ENCODE results near the gene FILIP1L. TPM values are rescaled to one million over a fixed set of nuclear protein-coding genes. Genes with fewer than 3 reads are reported as not detected.

FILIP1L gene
- total RNA-seq, 2 experiments from 2014 or later: not detected

DNA sequence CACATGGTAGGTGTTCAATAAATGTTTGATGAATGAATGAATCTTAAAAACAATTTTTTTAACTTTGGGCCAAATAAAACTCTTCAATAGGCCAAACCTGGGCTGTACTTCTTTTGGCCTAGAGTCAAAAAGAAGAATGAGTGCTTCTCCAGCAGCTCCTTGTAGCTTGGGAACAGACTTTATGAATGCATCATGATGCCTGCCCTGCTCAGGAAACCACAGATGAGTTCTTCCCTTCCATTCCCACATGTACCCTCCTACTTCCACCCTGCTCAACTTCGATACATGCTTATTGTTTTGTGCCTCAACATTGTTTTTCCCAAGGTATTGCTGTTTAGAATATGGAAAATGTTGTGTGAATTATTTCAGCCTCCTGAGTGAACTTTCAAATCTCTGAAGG, 87.0 kb downstream of the FILIP1L start:
- H3K4me1 ChIP-seq (ENCODE audit: insufficient read depth, low read length, poor library complexity, severe bottlenecking): no peaks in the 10 kb centered on the region
- no peaks in the 10 kb centered on the region for H3K79me2 ChIP-seq (ENCODE audit: insufficient read depth, low read depth, low read length)
- H3K9me2 ChIP-seq (ENCODE audit: insufficient read depth, low read length): no peaks in the 10 kb centered on the region
- ChIA-PET POLR2A (interaction anchor here (0.7 kb wide), 1 partner anchor 49 kb away, joined by 3 read pairs; no protein-coding TSS in a partner anchor), CTCF (ENCODE audit: unreplicated experiment) (no interaction called here)
- H3K27ac ChIP-seq (ENCODE audit: low read depth, low read length, poor library complexity, severe bottlenecking): no peak overlapping the region
- no peaks in the 10 kb centered on the region for H3K36me3 ChIP-seq (ENCODE audit: insufficient read depth, low read length)
- H3K4me3 ChIP-seq (ENCODE audit: low read depth, low read length, poor library complexity, severe bottlenecking): no peak overlapping the region
- no peak overlapping the region for H3K4me2 ChIP-seq (ENCODE audit: low read length)
- BruUV-seq (replicated peaks): no TSS peak
- TF ChIP-seq, protein P1, sequence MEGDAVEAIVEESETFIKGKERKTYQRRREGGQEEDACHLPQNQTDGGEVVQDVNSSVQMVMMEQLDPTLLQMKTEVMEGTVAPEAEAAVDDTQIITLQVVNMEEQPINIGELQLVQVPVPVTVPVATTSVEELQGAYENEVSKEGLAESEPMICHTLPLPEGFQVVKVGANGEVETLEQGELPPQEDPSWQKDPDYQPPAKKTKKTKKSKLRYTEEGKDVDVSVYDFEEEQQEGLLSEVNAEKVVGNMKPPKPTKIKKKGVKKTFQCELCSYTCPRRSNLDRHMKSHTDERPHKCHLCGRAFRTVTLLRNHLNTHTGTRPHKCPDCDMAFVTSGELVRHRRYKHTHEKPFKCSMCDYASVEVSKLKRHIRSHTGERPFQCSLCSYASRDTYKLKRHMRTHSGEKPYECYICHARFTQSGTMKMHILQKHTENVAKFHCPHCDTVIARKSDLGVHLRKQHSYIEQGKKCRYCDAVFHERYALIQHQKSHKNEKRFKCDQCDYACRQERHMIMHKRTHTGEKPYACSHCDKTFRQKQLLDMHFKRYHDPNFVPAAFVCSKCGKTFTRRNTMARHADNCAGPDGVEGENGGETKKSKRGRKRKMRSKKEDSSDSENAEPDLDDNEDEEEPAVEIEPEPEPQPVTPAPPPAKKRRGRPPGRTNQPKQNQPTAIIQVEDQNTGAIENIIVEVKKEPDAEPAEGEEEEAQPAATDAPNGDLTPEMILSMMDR (conservative IDR thresholded peaks at IDR 0.05; ENCODE audit: low read length): no peak
- no peak for TF ChIP-seq EZH2phosphoT487 (IDR thresholded peaks at IDR 0.05; ENCODE audit: borderline replicate concordance, low read depth, low read length)
- H2AFZ ChIP-seq (ENCODE audit: low read length): no peak overlapping the region
- intact Hi-C loops (cut with micrococcal nuclease; ENCODE audit: unreplicated experiment): no loop called here
- no peaks in the 10 kb centered on the region for H4K20me1 ChIP-seq (ENCODE audit: insufficient read depth, low read length)
- H3K9me3 ChIP-seq (ENCODE audit: low read length): no peaks in the 10 kb centered on the region
- DNase-seq (ENCODE audit: low spot score): no peak

DNA sequence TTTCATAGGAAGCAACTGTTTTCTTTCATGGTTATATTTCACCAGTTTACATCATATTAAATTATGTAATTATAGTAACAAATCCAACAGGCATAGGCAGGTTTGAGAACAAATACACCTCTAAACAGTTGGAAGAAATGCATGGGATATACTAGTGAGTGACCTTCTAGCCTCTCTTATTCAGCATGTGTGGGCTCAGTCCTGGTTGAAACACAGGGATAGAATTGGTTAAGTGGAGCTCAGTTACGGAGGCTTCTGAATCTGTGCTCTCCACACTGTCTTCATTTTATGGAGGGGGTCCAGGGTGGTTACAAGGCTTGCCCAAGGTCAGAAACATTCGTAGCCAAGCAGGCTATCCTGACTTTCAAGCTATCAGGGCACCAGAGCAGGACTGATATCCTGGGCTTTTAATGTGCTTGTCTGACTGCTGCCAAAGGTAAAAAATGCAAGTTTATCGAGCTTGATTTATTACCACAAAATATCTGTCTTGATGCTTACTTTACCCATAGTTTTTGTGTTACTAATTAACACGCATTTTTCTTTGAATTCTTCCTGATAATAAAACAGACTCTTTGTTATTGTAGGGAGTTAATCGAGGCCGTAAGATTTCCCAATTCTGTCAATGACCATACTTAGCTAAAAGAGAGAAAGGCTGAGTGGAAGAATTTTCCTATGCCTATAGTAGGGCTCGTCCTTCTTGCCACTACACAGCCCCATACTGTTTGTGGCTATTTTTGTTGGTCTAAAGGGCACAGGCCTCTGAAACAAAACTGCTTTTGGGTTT, 89.6 kb downstream of the FILIP1L start:
- Histone ChIP-seq H3K9me2 (ENCODE audit: insufficient read depth, low read length) (no peaks in the 10 kb centered on the region), H3K36me3 (ENCODE audit: insufficient read depth, low read length) (no peaks in the 10 kb centered on the region), H3K27ac (ENCODE audit: low read depth, low read length, poor library complexity, severe bottlenecking) (no peak overlapping the region), H3K4me2 (ENCODE audit: low read length) (no peak overlapping the region), H3K4me3 (ENCODE audit: low read depth, low read length, poor library complexity, severe bottlenecking) (no peak overlapping the region), H2AFZ (ENCODE audit: low read length) (no peak overlapping the region), H4K20me1 (ENCODE audit: insufficient read depth, low read length) (no peaks in the 10 kb centered on the region), H3K9me3 (ENCODE audit: low read length) (no peaks in the 10 kb centered on the region), H3K4me1 (ENCODE audit: insufficient read depth, low read length, poor library complexity, severe bottlenecking) (no peaks in the 10 kb centered on the region), H3K79me2 (ENCODE audit: insufficient read depth, low read depth, low read length) (no peaks in the 10 kb centered on the region)
- intact Hi-C loops (cut with micrococcal nuclease; ENCODE audit: unreplicated experiment): no loop called here
- POLR2A ChIA-PET: interaction anchor here (0.6 to 1.3 kb wide), 3 partner anchors 11 to 747 kb away, joined by 3 to 4 read pairs (median 3); no protein-coding TSS in a partner anchor
- DNase-seq (ENCODE audit: low spot score): no peak
- CTCF ChIA-PET (ENCODE audit: unreplicated experiment): no interaction called here
- no TSS peak for BruUV-seq (replicated peaks)
- TF ChIP-seq, protein P1 (conservative IDR thresholded peaks at IDR 0.05; ENCODE audit: low read length): no peak
- TF ChIP-seq EZH2phosphoT487 (IDR thresholded peaks at IDR 0.05; ENCODE audit: borderline replicate concordance, low read depth, low read length): no peak

GRCh38 chr3:100023595-100023994, 90.7 kb downstream of the FILIP1L start:
- Histone ChIP-seq H3K4me3 (ENCODE audit: low read depth, low read length, poor library complexity, severe bottlenecking) (no peak overlapping the region), H3K27ac (ENCODE audit: low read depth, low read length, poor library complexity, severe bottlenecking) (no peak overlapping the region), H3K4me2 (ENCODE audit: low read length) (no peak overlapping the region), H3K9me3 (ENCODE audit: low read length) (no peaks in the 10 kb centered on the region), H3K79me2 (ENCODE audit: insufficient read depth, low read depth, low read length) (no peaks in the 10 kb centered on the region), H3K9me2 (ENCODE audit: insufficient read depth, low read length) (no peaks in the 10 kb centered on the region), H4K20me1 (ENCODE audit: insufficient read depth, low read length) (no peaks in the 10 kb centered on the region), H3K36me3 (ENCODE audit: insufficient read depth, low read length) (no peaks in the 10 kb centered on the region), H3K4me1 (ENCODE audit: insufficient read depth, low read length, poor library complexity, severe bottlenecking) (no peaks in the 10 kb centered on the region), H2AFZ (ENCODE audit: low read length) (no peak overlapping the region)
- BruUV-seq (replicated peaks): no TSS peak
- TF ChIP-seq EZH2phosphoT487 (IDR thresholded peaks at IDR 0.05; ENCODE audit: borderline replicate concordance, low read depth, low read length): no peak
- TF ChIP-seq, protein P1 (conservative IDR thresholded peaks at IDR 0.05; ENCODE audit: low read length): no peak
- DNase-seq (ENCODE audit: low spot score): no peak
- CTCF ChIA-PET (ENCODE audit: unreplicated experiment): no interaction called here
- POLR2A ChIA-PET: no interaction called here
- intact Hi-C loops (cut with micrococcal nuclease; ENCODE audit: unreplicated experiment): no loop called here
